Subcutaneous preadipocyte (primary cell): Measurements from ENCODE around the gene ABHD3. TPM values are rescaled to one million over a fixed set of nuclear protein-coding genes. Genes with fewer than 3 reads are reported as not detected.

Experiments
- small RNA-seq: library from RNA; depleted of rRNA; stranded (forward); fragments of <200 nt; gene quantifications from one replicate; pipeline ENCODE3, GENCODE V24; 2012
- total RNA-seq: library from RNA; depleted of rRNA; stranded (reverse); fragments of >200 nt; gene quantifications from 2 replicates; pipeline ENCODE4 v1.2.3, GENCODE V29; 2012

The ABHD3 gene, protein sequence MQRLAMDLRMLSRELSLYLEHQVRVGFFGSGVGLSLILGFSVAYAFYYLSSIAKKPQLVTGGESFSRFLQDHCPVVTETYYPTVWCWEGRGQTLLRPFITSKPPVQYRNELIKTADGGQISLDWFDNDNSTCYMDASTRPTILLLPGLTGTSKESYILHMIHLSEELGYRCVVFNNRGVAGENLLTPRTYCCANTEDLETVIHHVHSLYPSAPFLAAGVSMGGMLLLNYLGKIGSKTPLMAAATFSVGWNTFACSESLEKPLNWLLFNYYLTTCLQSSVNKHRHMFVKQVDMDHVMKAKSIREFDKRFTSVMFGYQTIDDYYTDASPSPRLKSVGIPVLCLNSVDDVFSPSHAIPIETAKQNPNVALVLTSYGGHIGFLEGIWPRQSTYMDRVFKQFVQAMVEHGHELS
- 6.2 and 8.8 TPM in 2 replicates for total RNA-seq

DNA sequence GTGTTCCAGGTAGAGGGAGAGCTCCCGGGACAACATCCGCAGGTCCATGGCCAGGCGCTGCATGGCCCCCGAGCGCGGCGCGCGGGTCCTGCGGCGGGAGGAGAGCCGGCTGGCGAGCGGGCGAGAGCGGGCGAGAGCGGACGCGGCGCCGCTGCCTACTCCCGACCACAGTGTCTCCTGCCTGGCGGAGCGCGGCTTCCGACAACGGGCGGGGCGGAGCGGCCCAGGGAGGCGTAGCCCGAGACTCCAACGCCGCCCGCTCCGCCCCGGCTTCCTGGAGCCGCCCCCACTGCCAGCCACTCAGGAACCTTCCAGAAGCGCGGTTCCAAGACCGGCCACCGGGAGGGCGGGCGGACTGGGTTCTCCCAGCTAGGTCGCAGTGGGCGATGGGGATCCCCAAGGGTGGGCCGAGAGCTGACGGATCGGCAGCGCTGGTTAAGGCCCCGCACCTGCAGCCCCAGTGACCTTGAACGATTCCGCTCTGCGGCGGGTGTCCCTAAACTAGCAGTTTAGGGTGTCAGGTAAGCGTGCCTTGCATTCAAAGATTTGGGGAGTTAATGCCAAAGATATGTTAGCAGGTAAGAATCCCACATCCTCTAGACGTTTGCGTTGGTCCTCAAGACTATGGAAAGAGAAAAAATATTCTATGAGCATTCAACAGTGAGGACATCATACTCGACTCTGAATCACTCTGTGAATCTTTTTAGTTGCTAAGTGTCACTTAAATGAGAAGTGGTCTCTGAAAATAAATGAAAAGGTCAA, at the start of gene ABHD3:
Gene ABHD3 (minus strand): TSS at position 172 of the 762 bp plus-strand sequence. CDS start 109 bp downstream, at position 63.

DNA sequence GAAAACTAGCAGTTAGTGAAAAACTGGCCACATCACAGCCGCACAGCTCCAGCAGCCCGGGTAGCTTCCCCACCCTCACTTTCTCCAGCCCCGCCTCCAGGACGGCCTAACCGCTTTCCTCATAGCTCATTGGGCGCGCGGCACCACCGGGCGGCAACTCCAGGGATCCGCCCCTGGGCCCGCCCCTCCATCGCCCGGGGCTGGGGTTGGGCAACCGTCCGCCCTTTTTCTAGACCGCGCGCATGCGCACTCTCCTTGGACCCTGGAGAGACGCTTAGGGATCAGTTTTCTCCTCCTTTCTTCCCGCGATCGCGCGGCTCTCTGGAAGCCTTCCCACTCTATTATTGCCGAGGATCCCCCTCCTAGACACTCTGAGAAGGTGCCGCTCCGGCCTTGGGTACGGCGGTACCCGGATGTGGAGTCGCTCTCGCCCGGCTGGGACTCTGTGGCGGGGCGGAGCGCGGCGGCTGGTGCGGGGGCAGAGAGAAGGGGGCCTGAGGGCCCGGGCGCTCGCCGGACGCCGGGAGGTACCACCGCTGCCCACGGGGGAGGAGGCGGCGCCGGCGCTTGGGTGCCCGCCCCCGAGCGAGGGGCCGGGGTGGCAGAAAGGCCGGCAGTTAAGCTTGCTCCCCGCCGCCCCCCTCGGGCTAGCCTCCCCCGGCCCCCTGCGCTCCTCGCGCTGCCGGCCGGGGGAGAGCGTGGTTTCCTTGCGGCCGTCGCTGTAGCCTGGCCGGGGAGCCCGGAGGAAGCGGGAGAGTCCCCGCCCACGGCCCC, 36.2 kb upstream of the ABHD3 start, which contains the start of gene MIB1:
Gene MIB1 (plus strand): TSS at position 255 of the 774 bp plus-strand sequence. CDS start 792 bp downstream, outside the sequence.

DNA sequence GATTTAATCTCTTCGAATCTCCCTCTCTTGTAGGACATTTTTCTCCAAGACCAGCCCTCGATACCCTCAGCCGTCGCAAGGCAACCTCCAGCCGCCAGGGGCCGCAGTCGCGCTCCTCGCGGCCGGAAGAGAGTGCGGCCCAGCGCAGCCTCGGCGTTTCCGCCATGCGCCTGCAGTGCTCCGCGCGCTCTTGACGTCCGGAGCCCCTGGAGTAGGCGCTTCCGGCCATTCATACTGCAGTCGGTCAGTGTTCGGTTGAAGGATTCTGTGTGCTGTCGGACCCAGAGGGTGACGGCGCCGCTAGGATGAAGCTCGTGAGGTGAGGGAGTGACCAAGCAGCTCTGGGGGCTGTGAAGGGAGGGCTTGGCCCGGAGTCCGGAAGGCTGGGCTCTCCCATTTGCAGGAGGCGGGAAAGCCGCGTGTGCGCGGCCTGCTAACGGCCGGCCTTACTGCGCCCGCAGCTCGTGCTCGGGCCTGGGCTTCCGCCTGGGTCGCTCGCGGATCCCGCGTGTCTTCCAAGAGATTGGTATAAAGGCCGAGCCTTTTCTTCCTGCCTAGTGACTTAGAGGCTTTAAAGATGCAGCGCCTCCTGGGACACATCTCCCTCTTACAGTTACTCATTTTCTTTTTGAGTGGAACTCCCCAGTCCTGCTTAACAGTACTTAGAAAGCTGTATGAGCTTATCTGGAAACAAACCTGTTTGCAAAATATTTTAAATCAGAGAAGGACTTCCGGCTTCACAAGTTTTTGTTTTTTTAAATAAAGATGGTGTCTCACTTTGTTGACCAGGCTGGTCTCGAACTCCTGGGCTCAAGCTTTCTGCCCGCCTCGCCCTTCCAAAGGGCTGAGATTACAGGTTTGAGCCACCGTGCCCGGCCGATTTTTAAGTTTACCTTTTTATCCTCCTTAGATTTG, 92.2 kb downstream of the ABHD3 start, which contains the start of gene SNRPD1:
Gene SNRPD1 (plus strand): TSS at position 190 of the 915 bp plus-strand sequence. CDS start 116 bp downstream, at position 306.

Small RNA genes within 50 kb of the gene (small RNA-seq; reads per million reads assigned to genes)
- gene MIR320C1 (not detected), gene RF00019 (not detected), gene RF01241 (0.11 reads per million)

Other genes starting within 250 kb of the ABHD3 start
- 10.3 and 11.1 TPM in 2 replicates for gene ESCO1, start 104.1 kb downstream of the ABHD3 start, total RNA-seq
- gene SNRPD1, start 92.5 kb downstream of the ABHD3 start, total RNA-seq, result 11.4 and 13.3 TPM in 2 replicates
- gene MIB1, start 36.0 kb upstream of the ABHD3 start, total RNA-seq, result 37.5 and 46.9 TPM in 2 replicates